ENCODE measurements around the gene SLC38A4.

- no peak for TF ChIP-seq CTCF (IDR thresholded peaks at IDR 0.05)
- no peak for TF ChIP-seq POLR2A (IDR thresholded peaks at IDR 0.05)
Measured at GRCh38 chr12:46783871-46784270, 41.9 kb downstream of the SLC38A4 start.
